ENCODE data around the gene RER1.

GRCh38 chr1:2345297-2346075, 46.2 kb upstream of the RER1 start:
- no peak for TF ChIP-seq SUZ12 (IDR thresholded peaks at IDR 0.05; ENCODE audit: extremely low read depth, insufficient read depth, insufficient read length)
- TF ChIP-seq YY1 (IDR thresholded peaks at IDR 0.05; ENCODE audit: insufficient read depth, insufficient read length), result no peak
- no peak for TF ChIP-seq ZNF274 (IDR thresholded peaks at IDR 0.05; ENCODE audit: low read depth, low read length)

All from NT2/D1 (cell line).